Tibial nerve (tissue), 4 donors: ENCODE data around the gene SYT17. TPM values are rescaled to one million over a fixed set of nuclear protein-coding genes. Genes with fewer than 3 reads are reported as not detected.

Experiments used
- DNase-seq, 2 donors: peaks; one replicate each; pipeline ENCODE4 v3.0.0-alpha.2; 2019; ENCODE audit warnings: low spot score in 2 of 2
- H3K27ac ChIP-seq, 4 donors: fragments of 200-600 bp; sonication (generic) in 3 of 4; one replicate each; pipeline ENCODE4 v1.5.1; 2017 to 2019; ENCODE audit warnings: mild to moderate bottlenecking in 1 of 4
- H3K27me3 ChIP-seq, 2 donors: fragments of 200-600 bp; sonication (generic) in 1 of 2; one replicate each; pipeline versions ENCODE4 v1.5.1 to v1.6.0; 2017 to 2019
- H3K36me3 ChIP-seq, 3 donors: fragments of 200-600 bp; sonication (generic); one replicate each; pipeline ENCODE4 v1.5.1; 2018 to 2019
- H3K4me1 ChIP-seq, 4 donors: fragments of 200-600 bp; sonication (generic) in 3 of 4; one replicate each; pipeline ENCODE4 v1.5.1; 2017 to 2019
- H3K4me3 ChIP-seq, 4 donors: fragments of 200-600 bp; sonication (generic) in 3 of 4; one replicate each; pipeline ENCODE4 v1.5.1; 2017 to 2019; ENCODE audit warnings: mild to moderate bottlenecking in 1 of 4, moderate library complexity in 1 of 4
- H3K9me3 ChIP-seq, 4 donors: fragments of 200-600 bp; sonication (generic) in 3 of 4; one replicate each; pipeline ENCODE4 v1.5.1; 2017 to 2019
- EP300 ChIP-seq, 2 donors: sonication (generic); formaldehyde crosslinking; IDR thresholded peaks; one replicate each; pipeline ENCODE4 v1.6.1; 2017; ENCODE audit warnings: antibody characterized with exemption in 2 of 2, mild to moderate bottlenecking in 1 of 2
- POLR2A ChIP-seq, 2 donors: fragments of 450-650 bp; IDR thresholded peaks; one replicate each; pipeline ENCODE4 v1.6.1; 2017; ENCODE audit warnings: antibody characterized with exemption in 2 of 2, mild to moderate bottlenecking in 2 of 2, moderate library complexity in 2 of 2
- WGBS, 2 donors: methylation state at CpG; one replicate each; pipeline ENCODE4 v1.1.5; 2018; 5-methylcytosine and 5-hydroxymethylcytosine counted together
- total RNA-seq, 4 donors: library from RNA; depleted of rRNA; stranded (reverse); fragments of >200 nt; gene quantifications; one replicate each; pipeline ENCODE4 v1.1.0, GENCODE V29; 2016
- TF ChIP-seq, protein P1 (sequence below), 5 experiments: fragments of 200-600 bp in 3 of 5; fragments of 450-650 bp in 2 of 5; sonication (generic) in 3 of 5; IDR thresholded peaks; one replicate each; pipeline ENCODE4 v1.5.1; 2016 to 2019; ENCODE audit warnings: antibody characterized with exemption in 5 of 5, mild to moderate bottlenecking in 3 of 5, moderate library complexity in 2 of 5

Gene SYT17
- total RNA-seq, 4 donors from 2014 or later: 8.1 to 33.9 (median 12.7) TPM

DNA sequence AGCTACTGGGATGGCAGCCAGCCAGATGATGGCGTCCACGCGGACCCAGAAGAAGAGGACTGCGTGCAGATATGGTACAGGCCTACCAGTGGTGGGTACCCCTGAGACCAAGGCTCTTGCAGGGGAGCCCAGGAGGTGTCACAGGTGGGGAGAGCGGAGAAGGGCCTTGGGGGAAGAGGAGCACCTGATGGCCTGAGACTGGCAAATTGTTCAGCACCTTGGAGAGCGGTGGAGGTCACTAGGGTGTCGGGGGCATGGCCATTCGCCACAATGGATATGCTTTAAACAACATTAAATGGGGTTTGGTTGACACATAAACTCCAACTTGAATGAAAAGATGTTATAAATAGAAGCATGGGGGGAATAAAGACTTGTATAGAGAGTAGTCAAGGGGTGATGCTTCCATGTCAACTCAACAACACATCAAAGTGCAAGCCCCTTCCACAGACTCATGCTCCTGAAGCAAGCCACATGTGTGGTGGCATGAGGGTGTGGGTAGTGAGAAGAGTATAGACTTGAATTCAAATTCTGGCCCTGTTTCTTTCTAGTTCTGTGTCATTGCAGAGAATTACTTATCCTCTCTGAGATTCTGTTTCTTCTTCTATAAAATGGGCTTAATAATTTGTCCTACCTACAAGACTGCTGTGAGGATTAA lies 139.7 kb downstream of the SYT17 start:
- no peaks in the 10 kb centered on the region for H3K36me3 ChIP-seq
- WGBS, 2 donors: 56 to 58% methylated on average over 8 of the region's 8 CpGs
- DNase-seq: no peak
- H3K4me1 ChIP-seq: no peaks in the 10 kb centered on the region
- no peak for TF ChIP-seq POLR2A (IDR thresholded peaks at IDR 0.05)
- TF ChIP-seq, protein P1, sequence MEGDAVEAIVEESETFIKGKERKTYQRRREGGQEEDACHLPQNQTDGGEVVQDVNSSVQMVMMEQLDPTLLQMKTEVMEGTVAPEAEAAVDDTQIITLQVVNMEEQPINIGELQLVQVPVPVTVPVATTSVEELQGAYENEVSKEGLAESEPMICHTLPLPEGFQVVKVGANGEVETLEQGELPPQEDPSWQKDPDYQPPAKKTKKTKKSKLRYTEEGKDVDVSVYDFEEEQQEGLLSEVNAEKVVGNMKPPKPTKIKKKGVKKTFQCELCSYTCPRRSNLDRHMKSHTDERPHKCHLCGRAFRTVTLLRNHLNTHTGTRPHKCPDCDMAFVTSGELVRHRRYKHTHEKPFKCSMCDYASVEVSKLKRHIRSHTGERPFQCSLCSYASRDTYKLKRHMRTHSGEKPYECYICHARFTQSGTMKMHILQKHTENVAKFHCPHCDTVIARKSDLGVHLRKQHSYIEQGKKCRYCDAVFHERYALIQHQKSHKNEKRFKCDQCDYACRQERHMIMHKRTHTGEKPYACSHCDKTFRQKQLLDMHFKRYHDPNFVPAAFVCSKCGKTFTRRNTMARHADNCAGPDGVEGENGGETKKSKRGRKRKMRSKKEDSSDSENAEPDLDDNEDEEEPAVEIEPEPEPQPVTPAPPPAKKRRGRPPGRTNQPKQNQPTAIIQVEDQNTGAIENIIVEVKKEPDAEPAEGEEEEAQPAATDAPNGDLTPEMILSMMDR (IDR thresholded peaks at IDR 0.05): no peak
- TF ChIP-seq EP300 (IDR thresholded peaks at IDR 0.05): no peak
- H3K27ac ChIP-seq: no peak overlapping the region
- H3K9me3 ChIP-seq: no peaks in the 10 kb centered on the region
- H3K4me3 ChIP-seq: no peak overlapping the region
- H3K27me3 ChIP-seq: no peaks in the 10 kb centered on the region

DNA sequence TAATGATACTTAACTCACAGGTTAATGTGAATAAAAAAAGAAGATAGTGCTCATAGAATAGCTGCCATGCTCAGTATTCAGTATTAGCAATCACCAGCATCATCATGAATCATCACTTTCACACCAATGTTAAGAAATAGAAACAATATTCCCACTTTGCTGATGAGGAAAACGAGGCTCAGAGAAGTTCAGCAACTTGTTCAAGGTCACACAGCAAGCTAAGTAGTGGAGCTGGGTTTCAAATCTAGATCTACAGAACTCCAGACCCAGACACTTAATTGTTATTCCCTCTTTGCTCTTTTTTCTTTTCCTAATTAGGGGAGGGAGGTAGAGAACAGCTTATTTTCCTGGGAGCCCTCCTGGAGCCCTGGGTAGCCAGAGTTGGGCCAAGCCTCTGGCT lies 140.4 kb downstream of the SYT17 start:
- H3K4me3 ChIP-seq: no peak overlapping the region
- H3K27me3 ChIP-seq: no peaks in the 10 kb centered on the region
- no peak for DNase-seq
- H3K9me3 ChIP-seq: peaks cover 0 to 5% (median 0%) of the 10 kb centered on the region in 4 donors
- H3K36me3 ChIP-seq: no peaks in the 10 kb centered on the region
- WGBS, 2 donors: 65 to 67% methylated on average over 1 of the region's 1 CpG
- H3K4me1 ChIP-seq: no peaks in the 10 kb centered on the region
- TF ChIP-seq EP300 (IDR thresholded peaks at IDR 0.05) (no peak), POLR2A (IDR thresholded peaks at IDR 0.05) (no peak)
- TF ChIP-seq, protein P1 (IDR thresholded peaks at IDR 0.05): no peak
- no peak overlapping the region for H3K27ac ChIP-seq

DNA sequence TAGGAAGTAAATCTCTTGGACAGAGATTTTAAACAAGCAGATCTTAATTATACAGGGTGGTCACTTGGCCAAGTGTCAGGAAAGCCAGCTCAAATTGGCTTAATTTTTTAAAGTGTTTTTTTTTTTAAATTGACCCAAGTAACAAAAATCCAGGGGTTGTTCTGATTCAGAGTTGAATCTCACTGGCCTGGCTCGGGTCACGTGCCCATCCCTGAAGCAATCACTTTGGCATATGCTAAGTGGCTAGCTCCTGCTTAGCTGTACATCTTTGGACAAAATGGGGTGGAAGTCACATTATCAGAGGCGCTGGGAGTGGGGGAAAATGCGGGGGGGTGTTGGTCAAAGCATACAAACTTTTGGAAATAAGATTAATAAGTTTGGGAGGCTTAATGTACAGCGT lies 141.1 kb downstream of the SYT17 start:
- no peak for DNase-seq
- peaks cover 0 to 5% (median 0%) of the 10 kb centered on the region in 4 donors for H3K9me3 ChIP-seq
- no peaks in the 10 kb centered on the region for H3K4me1 ChIP-seq
- no peaks in the 10 kb centered on the region for H3K36me3 ChIP-seq
- no peaks in the 10 kb centered on the region for H3K27me3 ChIP-seq
- H3K4me3 ChIP-seq: no peak overlapping the region
- 71 to 87% methylated on average over 5 of the region's 5 CpGs for WGBS, 2 donors
- no peak overlapping the region for H3K27ac ChIP-seq
- TF ChIP-seq, protein P1 (IDR thresholded peaks at IDR 0.05): no peak
- no peak for TF ChIP-seq EP300 (IDR thresholded peaks at IDR 0.05)
- TF ChIP-seq POLR2A (IDR thresholded peaks at IDR 0.05): no peak

DNA sequence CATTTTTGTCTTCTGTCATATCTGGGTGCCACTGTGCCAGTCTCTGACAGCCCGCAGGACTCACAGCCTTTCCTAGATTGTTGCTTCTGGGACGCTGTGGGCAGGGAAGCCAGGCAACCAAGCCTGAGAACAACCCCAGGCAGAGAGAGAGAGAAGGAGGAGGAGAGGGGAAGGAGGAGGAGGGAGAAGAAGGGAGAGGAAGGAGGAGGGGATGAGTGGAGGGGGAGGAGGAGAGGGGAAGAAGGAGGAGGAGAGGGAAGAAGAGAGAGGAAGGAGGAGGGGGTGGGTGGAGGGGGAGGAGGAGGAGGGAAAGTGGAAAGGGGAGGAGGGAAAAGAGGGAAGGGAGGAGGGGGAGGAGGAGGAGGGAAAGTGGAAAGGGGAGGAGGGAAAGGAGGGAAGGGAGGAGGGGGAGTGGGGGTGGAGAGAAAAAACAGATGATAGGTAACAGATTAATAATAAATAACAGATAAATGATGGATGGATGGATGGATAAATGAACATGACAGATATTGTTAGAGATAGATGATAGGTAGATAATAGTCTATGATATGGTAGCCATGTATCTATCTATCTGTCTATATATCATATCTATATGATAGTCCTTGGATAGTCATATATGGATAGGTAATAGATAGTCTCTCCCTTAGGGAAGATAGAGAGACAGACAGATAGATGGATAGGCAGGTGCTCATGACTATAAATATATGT lies 146.8 kb downstream of the SYT17 start:
- Histone ChIP-seq H3K27ac (no peak overlapping the region), H3K4me3 (no peak overlapping the region), H3K9me3 (peaks cover 0 to 5% (median 0%) of the 10 kb centered on the region in 4 donors), H3K4me1 (no peaks in the 10 kb centered on the region), H3K27me3 (no peaks in the 10 kb centered on the region), H3K36me3 (no peaks in the 10 kb centered on the region)
- no peak for DNase-seq
- whole genome bisulfite sequencing, 2 donors: 77 to 85% methylated on average over 2 of the region's 2 CpGs
- TF ChIP-seq POLR2A (IDR thresholded peaks at IDR 0.05): no peak
- TF ChIP-seq EP300 (IDR thresholded peaks at IDR 0.05): no peak
- TF ChIP-seq, protein P1 (IDR thresholded peaks at IDR 0.05): no peak

DNA sequence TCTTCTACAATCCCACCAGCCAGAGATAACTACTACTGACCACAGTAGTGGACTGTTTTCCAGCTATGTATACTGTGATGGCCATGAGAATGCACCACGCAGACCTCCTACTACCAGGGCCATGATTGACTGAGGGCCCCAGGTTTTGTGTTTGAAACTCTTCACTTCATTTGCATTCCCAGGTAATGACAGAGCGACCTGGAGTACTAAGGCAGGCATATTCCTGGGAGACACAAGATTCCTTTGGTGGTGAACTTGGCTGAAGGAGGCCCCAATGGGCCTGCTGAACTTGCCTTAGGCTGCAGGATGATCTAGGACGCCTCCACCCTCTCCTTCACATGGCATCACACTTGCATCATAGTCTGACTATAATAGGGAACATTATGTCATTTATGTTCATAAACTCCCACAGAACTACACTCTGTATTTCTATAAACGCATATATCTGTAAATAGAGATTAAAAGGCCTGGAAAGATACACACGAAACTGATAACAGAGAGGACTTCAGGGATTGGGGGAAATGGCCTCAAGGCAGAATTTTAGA lies 147.9 kb downstream of the SYT17 start:
- Histone ChIP-seq H3K27ac (no peak overlapping the region), H3K9me3 (peaks cover 0 to 5% (median 0%) of the 10 kb centered on the region in 4 donors), H3K36me3 (no peaks in the 10 kb centered on the region), H3K4me1 (no peaks in the 10 kb centered on the region), H3K4me3 (no peak overlapping the region), H3K27me3 (no peaks in the 10 kb centered on the region)
- 58 to 63% methylated on average over 5 of the region's 5 CpGs for WGBS, 2 donors
- no peak for DNase-seq
- no peak for TF ChIP-seq POLR2A (IDR thresholded peaks at IDR 0.05)
- TF ChIP-seq, protein P1 (IDR thresholded peaks at IDR 0.05): no peak
- TF ChIP-seq EP300 (IDR thresholded peaks at IDR 0.05): no peak
